Jurkat, Clone E6-1 (cell line): ENCODE measurements around the gene ZNF428.
"Not testable (repeated sequence)": the region's sequence is repeated elsewhere in the genome, so short reads cannot be mapped to it uniquely, and the experiment has no call there.

ENCODE experiments used
- DNase-seq: peaks from one replicate; pipeline ENCODE4 v3.0.0-alpha.2; 2011; ENCODE audit warnings: low read depth, low spot score
- H3K4me3 ChIP-seq: 2 replicates; pipeline ENCODE4 v1.5.1; 2011; ENCODE audit warnings: mild to moderate bottlenecking, low read length, control low read depth, moderate library complexity

The ZNF428 gene

DNA sequence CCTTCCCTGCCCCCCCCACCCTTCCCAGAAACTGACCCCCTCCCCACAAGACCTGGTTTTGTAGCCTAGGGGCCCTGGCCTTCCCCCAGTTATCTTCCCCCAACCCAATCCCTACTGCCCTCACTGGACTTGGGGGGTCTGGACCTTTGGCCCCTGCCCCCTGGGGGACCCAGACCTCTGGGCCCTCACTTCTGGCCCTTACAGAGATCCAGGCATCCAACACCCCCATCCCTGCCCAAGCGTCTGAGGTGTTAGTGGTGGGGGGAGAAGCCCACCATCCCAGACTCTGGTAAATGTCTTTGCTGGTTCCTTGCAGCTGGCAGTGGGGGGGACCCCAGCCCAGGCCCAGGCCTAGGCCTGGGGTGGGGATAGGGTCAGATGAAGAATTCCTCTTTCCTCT, 3.5 kb upstream of the ZNF428 start:
- DNase-seq: no peak
- H3K4me3 ChIP-seq: no peak overlapping the region

- H3K4me3 ChIP-seq: no peak overlapping the region
- DNase-seq: no peak
Observed at GRCh38 chr19:43622070-43622469, 2.6 kb upstream of the ZNF428 start.

- DNase-seq: no peak
Observed at GRCh38 chr19:43620061-43621001, 902 bp upstream of the ZNF428 start.

DNA sequence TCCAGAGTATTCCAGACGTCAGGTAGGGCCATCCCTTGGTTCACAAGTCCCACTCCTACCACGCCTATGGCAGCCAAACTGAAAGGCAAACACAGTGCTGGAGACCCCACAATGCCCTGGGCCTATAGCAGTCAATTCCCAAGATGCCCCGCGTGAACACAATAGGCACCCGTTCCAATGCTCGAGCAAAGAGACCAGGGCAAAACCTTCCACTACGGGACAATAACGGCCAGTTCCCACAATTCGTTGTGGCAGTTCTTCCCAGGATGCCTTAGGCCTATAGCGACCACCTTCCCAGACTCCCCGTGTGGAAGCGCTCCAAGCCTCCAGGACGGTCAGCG, 538 bp downstream of the ZNF428 start:
- H3K4me3 ChIP-seq: peak overlapping the region; percentile 98
- peak; percentile 78 for DNase-seq

More at GRCh38 chr19:43620061-43621001, 902 bp upstream of the ZNF428 start:
- H3K4me3 ChIP-seq: peak overlapping the region; percentile 98

DNA sequence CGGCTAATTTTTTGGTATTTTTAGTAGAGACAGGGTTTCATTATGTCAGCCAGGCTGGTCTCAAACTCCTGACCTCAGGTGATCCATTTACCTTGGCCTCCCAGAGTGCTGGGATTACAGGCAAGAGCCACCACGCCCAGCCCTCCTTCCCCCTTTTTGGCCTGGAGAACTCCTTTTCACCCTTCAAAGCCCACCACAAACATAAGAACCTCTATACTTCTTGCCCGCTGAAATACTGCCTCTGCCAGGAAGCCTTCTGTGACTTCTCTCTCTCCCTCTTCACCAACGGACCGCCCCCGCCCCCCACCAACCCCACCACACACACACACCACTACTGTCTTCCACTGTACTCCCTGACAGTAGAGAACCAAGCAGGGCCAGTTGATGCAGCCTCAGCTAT, 2.5 kb downstream of the ZNF428 start:
- DNase-seq: no peak
- no peak overlapping the region for H3K4me3 ChIP-seq

DNA sequence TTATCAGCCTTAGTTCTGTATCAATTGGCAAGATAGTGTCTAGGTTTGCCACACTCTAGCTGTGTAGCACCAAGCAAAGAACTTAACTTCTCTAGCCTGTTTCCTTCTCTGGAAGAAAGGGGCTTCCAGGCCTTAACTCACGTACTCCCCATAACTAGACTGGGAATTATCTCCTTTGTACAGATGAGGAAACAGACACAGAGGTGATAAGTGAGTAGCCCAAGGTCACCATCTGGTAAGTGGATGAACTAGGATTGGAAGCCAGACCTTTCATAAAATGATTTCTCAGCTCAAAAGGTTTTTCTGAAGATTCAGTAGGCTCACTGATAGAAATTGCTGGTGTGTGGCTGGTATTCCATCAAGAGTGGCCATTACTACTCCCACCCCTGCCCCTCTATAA, 3.1 kb downstream of the ZNF428 start:
- DNase-seq: no peak
- H3K4me3 ChIP-seq: no peak overlapping the region

GRCh38 chr19:43612374-43612773, 7.1 kb downstream of the ZNF428 start:
- DNase-seq: no peak
- H3K4me3 ChIP-seq: no peak overlapping the region

DNA sequence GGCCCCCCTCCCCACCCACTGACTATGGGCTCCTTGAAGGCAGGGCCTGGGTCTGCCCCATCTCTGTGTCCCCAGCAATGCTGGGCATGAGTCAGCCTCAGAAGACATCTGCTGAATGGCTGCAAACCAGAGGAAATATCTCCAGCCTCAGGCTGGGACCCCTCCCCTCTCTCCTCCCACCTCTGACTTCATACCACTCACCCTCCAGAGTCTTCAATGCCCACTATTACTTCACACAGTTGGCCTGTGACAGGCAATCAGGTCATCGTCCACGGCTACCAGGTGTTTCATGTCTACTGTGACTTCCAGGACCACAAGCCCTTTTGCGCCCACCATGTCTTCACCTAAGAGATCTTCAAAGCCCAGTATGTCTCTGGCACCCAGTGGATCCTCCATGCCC, 7.6 kb downstream of the ZNF428 start, which contains the start of gene SRRM5:
Gene SRRM5 (plus strand): TSS at position 301 of the 400 bp plus-strand sequence. CDS start 34 bp downstream, at position 335.
- DNase-seq: no peak
- H3K4me3 ChIP-seq: no peak within 1 kb of the TSS

- H3K4me3 ChIP-seq: no peak overlapping the region
Observed at GRCh38 chr19:43610493-43610892, 8.9 kb downstream of the ZNF428 start.

DNA sequence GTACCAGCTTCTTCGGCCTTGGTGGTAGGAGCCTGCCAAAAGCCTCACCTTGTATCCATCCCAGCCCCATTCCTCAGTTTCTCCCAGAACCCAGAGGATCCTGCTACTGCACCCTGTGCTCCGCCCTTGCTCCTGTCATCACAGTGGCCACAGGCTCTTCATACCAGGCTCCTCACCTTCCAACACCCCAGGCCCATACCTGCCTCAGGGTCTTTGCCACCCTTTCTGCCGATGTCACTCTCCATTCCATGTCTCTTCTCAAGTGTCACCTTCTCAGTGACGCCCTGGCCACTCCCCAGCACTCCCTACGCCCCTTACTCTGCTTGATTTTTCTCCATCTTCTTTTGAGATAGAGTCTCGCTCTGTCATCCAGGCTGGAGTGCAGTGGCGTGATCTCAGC, 9.6 kb downstream of the ZNF428 start:
- no peak for DNase-seq
- H3K4me3 ChIP-seq: no peak overlapping the region

More at GRCh38 chr19:43610493-43610892, 8.9 kb downstream of the ZNF428 start:
- no peak for DNase-seq

GRCh38 chr19:43607238-43608205, 11.9 kb downstream of the ZNF428 start:
- DNase-seq: no peak
- no peak overlapping the region for H3K4me3 ChIP-seq

GRCh38 chr19:43606569-43607229, 12.7 kb downstream of the ZNF428 start:
- H3K4me3 ChIP-seq: no peak overlapping the region
- DNase-seq: no peak

- no peak for DNase-seq
Observed at GRCh38 chr19:43605875-43606568, 13.4 kb downstream of the ZNF428 start.

GRCh38 chr19:43600326-43600725, 19.1 kb downstream of the ZNF428 start:
- DNase-seq, H3K4me3 ChIP-seq: not testable (repeated sequence)

More at GRCh38 chr19:43605875-43606568, 13.4 kb downstream of the ZNF428 start:
- no peak overlapping the region for H3K4me3 ChIP-seq

GRCh38 chr19:43599635-43600295, 19.7 kb downstream of the ZNF428 start:
- no peak overlapping the region for H3K4me3 ChIP-seq

DNA sequence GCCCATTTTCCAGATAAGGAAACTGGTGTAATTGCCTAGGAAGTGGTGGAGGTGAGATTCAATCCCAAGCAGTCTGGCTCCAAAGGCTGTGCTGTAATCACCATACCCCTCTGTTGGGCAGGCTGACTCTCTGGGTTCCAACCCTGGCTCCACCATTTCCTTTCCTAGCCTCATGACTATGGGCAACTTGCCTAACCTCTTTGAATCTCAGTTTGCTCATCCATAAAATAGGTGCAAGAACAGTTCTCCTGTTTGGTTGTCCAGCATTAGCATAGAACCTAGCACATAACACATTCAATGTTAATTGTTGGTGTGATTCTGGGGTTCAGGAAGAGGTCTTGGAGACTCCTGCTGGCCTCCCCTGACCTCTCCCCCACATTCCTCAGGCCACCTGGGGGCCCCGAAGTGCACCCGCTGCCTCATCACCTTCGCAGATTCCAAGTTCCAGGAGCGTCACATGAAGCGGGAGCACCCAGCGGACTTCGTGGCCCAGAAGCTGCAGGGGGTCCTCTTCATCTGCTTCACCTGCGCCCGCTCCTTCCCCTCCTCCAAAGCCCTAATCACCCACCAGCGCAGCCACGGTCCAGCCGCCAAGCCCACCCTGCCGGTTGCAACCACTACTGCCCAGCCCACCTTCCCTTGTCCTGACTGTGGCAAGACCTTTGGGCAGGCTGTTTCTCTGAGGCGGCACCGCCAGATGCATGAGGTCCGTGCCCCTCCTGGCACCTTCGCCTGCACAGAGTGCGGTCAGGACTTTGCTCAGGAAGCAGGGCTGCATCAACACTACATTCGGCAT, 20.8 kb downstream of the ZNF428 start:
- no peak overlapping the region for H3K4me3 ChIP-seq

More at GRCh38 chr19:43599635-43600295, 19.7 kb downstream of the ZNF428 start:
- DNase-seq: no peak

GRCh38 chr19:43597876-43598275, 21.6 kb downstream of the ZNF428 start:
- peak overlapping the region; percentile 90 for H3K4me3 ChIP-seq
- no peak for DNase-seq

More for the DNA sequence above, 20.8 kb downstream of the ZNF428 start:
- no peak for DNase-seq
